HCT116 (cell line): ENCODE results near the gene PCLO. TPM values are rescaled to one million over a fixed set of nuclear protein-coding genes. Genes with fewer than 3 reads are reported as not detected.

Experiments used
- ATAC-seq: fragments of 200-7000 bp; cut with Tn5 transposase; 2 replicates; pipeline ENCODE4 v1.9.1; 2020; ENCODE audit warnings: mild to moderate bottlenecking, moderate library complexity
- BruUV-seq: library from RNA; stranded (reverse); fragments of 400-500 nt; replicated peaks from 2 replicates; lab custom pipeline; 2021; lab: Mats Ljungman, UMichigan
- CTCF ChIA-PET: fragments of 300-600 bp; sonication (Branson Sonifier 250); formaldehyde crosslinking; loops from one replicate; lab custom pipeline; 2021; ENCODE audit warnings: antibody characterized with exemption; lab: Charles Lee
- POLR2A ChIA-PET: fragments of 300-600, 350-600 bp; sonication (Branson Sonifier 250); formaldehyde crosslinking; loops from one replicate; lab custom pipeline; 2021; ENCODE audit warnings: antibody characterized with exemption; lab: Charles Lee
- RAD21 ChIA-PET, 2 experiments: fragments of 300-600 bp; sonication (Branson Sonifier 250); formaldehyde crosslinking; loops; one replicate each; lab custom pipeline; 2023; ENCODE audit warnings: low total read pairs in 2 of 2; ENCODE audit not compliant: uncharacterized antibody in 2 of 2, unreplicated experiment in 2 of 2, low non-redundant PET in 1 of 2; lab: Charles Lee
- DNase-seq: peaks from one replicate; pipeline ENCODE4 v3.0.0-alpha.2; 2010; ENCODE audit warnings: low read depth, low spot score
- H2AFZ ChIP-seq: fragments of 200-600 bp; shearing (Covaris generic), sonication (generic); 2 replicates; pipeline ENCODE4 v1.6.1; 2017; ENCODE audit warnings: low read depth, mixed run types, mixed read lengths, antibody characterized with exemption, low read length; ENCODE audit not compliant: poor library complexity, severe bottlenecking
- H3K27ac ChIP-seq: 2 replicates; pipeline ENCODE4 v1.5.1; 2012; ENCODE audit warnings: low read depth, low read length
- H3K27me3 ChIP-seq: fragments of 200-600 bp; sonication (generic); 2 replicates; pipeline ENCODE4 v1.6.1; 2016; ENCODE audit warnings: mixed run types, low read length, mixed read lengths; ENCODE audit not compliant: insufficient read depth
- H3K36me3 ChIP-seq, 2 experiments: fragments of 200-500 bp in 1 of 2; fragments of 200-600 bp in 1 of 2; sonication (Bioruptor generic) in 1 of 2; sonication (generic) in 1 of 2; 2 replicates each; pipeline versions ENCODE4 v1.5.1 to v1.6.1; 2014 to 2016; ENCODE audit warnings: low read length in 2 of 2, inconsistent platforms in 1 of 2, mixed read lengths in 1 of 2, mixed run types in 1 of 2; ENCODE audit not compliant: insufficient read depth in 2 of 2, control insufficient read depth in 1 of 2
- H3K4me1 ChIP-seq, 2 experiments: fragments of 200-600 bp in 1 of 2; sonication (generic) in 1 of 2; 2 replicates each; pipeline versions ENCODE4 v1.5.1 to v1.6.1; 2012 to 2017; ENCODE audit warnings: low read length in 2 of 2, inconsistent platforms in 1 of 2, mild to moderate bottlenecking in 1 of 2, mixed read lengths in 1 of 2, mixed run types in 1 of 2, moderate library complexity in 1 of 2; ENCODE audit not compliant: insufficient read depth in 2 of 2, control insufficient read depth in 1 of 2
- H3K4me2 ChIP-seq: fragments of 200-600 bp; sonication (generic); 2 replicates; pipeline ENCODE4 v1.6.1; 2017; ENCODE audit warnings: mixed run types, low read length, mixed read lengths
- H3K4me3 ChIP-seq, 2 experiments: fragments of 200-600 bp in 1 of 2; sonication (generic) in 1 of 2; replicated peaks in 1 of 2; 2 replicates each; pipeline ENCODE4 v1.5.1; 2011 to 2016; ENCODE audit warnings: low read length in 2 of 2, control low read depth in 1 of 2, low read depth in 1 of 2, mild to moderate bottlenecking in 1 of 2, mixed read lengths in 1 of 2, mixed run types in 1 of 2
- H3K79me2 ChIP-seq: fragments of 200-600 bp; sonication (generic); 2 replicates; pipeline ENCODE4 v1.6.1; 2017; ENCODE audit warnings: mild to moderate bottlenecking, mixed run types, low read length, moderate library complexity, mixed read lengths; ENCODE audit not compliant: insufficient read depth
- H3K9ac ChIP-seq: fragments of 200-600 bp; sonication (generic); 2 replicates; pipeline ENCODE4 v1.6.1; 2016; ENCODE audit warnings: low read length, mixed read lengths
- H3K9me2 ChIP-seq: fragments of 200-600 bp; sonication (generic), shearing (Covaris generic); 2 replicates; pipeline ENCODE4 v1.6.1; 2017; ENCODE audit warnings: mixed run types, mild to moderate bottlenecking, moderate library complexity; ENCODE audit not compliant: insufficient read depth
- H3K9me3 ChIP-seq, 2 experiments: fragments of 200-500 bp in 1 of 2; fragments of 200-600 bp in 1 of 2; sonication (Bioruptor generic) in 1 of 2; sonication (generic) in 1 of 2; 2 replicates each; pipeline ENCODE4 v1.6.1; 2014 to 2017; ENCODE audit warnings: low read length in 2 of 2, mixed read lengths in 2 of 2, inconsistent platforms in 1 of 2, low read depth in 1 of 2, mild to moderate bottlenecking in 1 of 2, mixed run types in 1 of 2, moderate library complexity in 1 of 2; ENCODE audit not compliant: control insufficient read depth in 1 of 2, insufficient read depth in 1 of 2
- H4K20me1 ChIP-seq: fragments of 200-600 bp; sonication (generic), shearing (Covaris generic); 2 replicates; pipeline ENCODE4 v1.6.1; 2017; ENCODE audit warnings: mixed run types, mild to moderate bottlenecking, moderate library complexity; ENCODE audit not compliant: insufficient read depth
- CBX3 ChIP-seq: IDR thresholded peaks from 2 replicates; pipeline ENCODE4 v1.6.1; 2012; ENCODE audit warnings: low read depth
- CEBPB ChIP-seq: IDR thresholded peaks from 2 replicates; pipeline ENCODE4 v1.6.1; 2012; ENCODE audit warnings: low read depth
- EGR1 ChIP-seq: IDR thresholded peaks from 2 replicates; pipeline ENCODE4 v1.6.1; 2012; ENCODE audit warnings: low read depth
- ELF1 ChIP-seq: IDR thresholded peaks from 2 replicates; pipeline ENCODE4 v1.6.1; 2012; ENCODE audit warnings: low read depth, borderline replicate concordance
- FOSL1 ChIP-seq: IDR thresholded peaks from 2 replicates; pipeline ENCODE4 v1.6.1; 2012; ENCODE audit warnings: low read depth
- POLR2A ChIP-seq: IDR thresholded peaks from 2 replicates; pipeline ENCODE4 v1.7.0; 2011; ENCODE audit warnings: borderline replicate concordance; ENCODE audit not compliant: insufficient read depth, insufficient read length; ENCODE audit errors: extremely low read depth
- POLR2AphosphoS5 ChIP-seq: IDR thresholded peaks from 2 replicates; pipeline ENCODE4 v1.6.1; 2011; ENCODE audit warnings: mild to moderate bottlenecking, low read depth, low read length, moderate library complexity
- RAD21 ChIP-seq: IDR thresholded peaks from 2 replicates; pipeline ENCODE4 v1.6.1; 2012; ENCODE audit warnings: low read depth, mild to moderate bottlenecking
- SIN3A ChIP-seq: IDR thresholded peaks from 2 replicates; pipeline ENCODE4 v1.6.1; 2012; ENCODE audit warnings: low read depth
- SP1 ChIP-seq: IDR thresholded peaks from 2 replicates; pipeline ENCODE4 v1.6.1; 2012; ENCODE audit warnings: low read depth
- SRF ChIP-seq: IDR thresholded peaks from 2 replicates; pipeline ENCODE4 v1.6.1; 2012; ENCODE audit warnings: low read depth
- TCF7L2 ChIP-seq: IDR thresholded peaks from 2 replicates; pipeline ENCODE4 v1.7.0; 2011; ENCODE audit warnings: borderline replicate concordance, inconsistent platforms; ENCODE audit not compliant: insufficient read depth, insufficient read length; ENCODE audit errors: extremely low read depth
- YY1 ChIP-seq: IDR thresholded peaks from 2 replicates; pipeline ENCODE4 v1.6.1; 2011; ENCODE audit warnings: low read length, low read depth, moderate library complexity, mild to moderate bottlenecking; ENCODE audit not compliant: insufficient replicate concordance; ENCODE audit errors: extremely low read depth
- intact Hi-C: fragments of 100-400 bp; cut with micrococcal nuclease; formaldehyde crosslinking; loops from 2 replicates; pipeline ENCODE4 v1.10.0; 2022
- total RNA-seq: library from RNA; stranded (reverse); gene quantifications from one replicate; pipeline ENCODE4 v1.2.1, GENCODE V29; 2021; ENCODE audit not compliant: unreplicated experiment
- TF ChIP-seq, protein P1 (sequence below), 3 experiments: fragments of 200-600 bp in 1 of 3; sonication (generic) in 1 of 3; IDR thresholded peaks in 2 of 3; conservative IDR thresholded peaks in 1 of 3; 2 replicates each; pipeline ENCODE4 v1.5.1; 2012 to 2017; ENCODE audit warnings: low read depth in 2 of 3, low read length in 2 of 3, antibody characterized with exemption in 1 of 3, borderline replicate concordance in 1 of 3, control low read depth in 1 of 3, mild to moderate bottlenecking in 1 of 3, mixed read lengths in 1 of 3, mixed run types in 1 of 3, moderate library complexity in 1 of 3; ENCODE audit not compliant: insufficient read depth in 1 of 3
- TF ChIP-seq, protein P2 (sequence below): IDR thresholded peaks from 2 replicates; pipeline ENCODE4 v1.6.1; 2012; ENCODE audit warnings: low read depth
- TF ChIP-seq, protein P3 (sequence below): IDR thresholded peaks from 2 replicates; pipeline ENCODE4 v1.6.1; 2012

Gene PCLO
- total RNA-seq, 1 experiment from 2014 or later = 2.4 TPM

DNA sequence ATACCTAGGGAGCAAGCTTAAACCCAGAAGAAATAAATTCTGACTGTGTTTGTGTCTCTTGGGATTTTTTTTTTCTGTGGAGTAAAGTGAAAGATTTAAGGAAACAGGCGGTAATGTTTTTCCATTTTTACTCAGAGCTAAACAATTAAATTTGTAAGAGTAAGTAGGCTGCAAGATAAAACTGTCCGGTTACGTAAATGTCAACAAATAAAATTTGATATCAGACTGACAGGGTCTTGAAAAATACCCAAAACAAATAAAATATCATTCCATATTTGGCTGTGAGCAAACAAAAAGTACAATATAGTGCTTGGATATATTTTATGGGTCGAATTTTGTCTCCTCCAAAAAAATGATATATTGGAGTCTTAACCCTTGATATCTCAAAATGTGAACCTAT lies 217.6 kb downstream of the PCLO start:
- ChIA-PET RAD21 (no interaction called here), POLR2A (no interaction called here)
- no peaks in the 10 kb centered on the region for H3K9me3 ChIP-seq
- H3K4me2 ChIP-seq = no peak overlapping the region
- H3K4me1 ChIP-seq = no peaks in the 10 kb centered on the region
- no peaks in the 10 kb centered on the region for H3K9me2 ChIP-seq
- no peak overlapping the region for H3K27ac ChIP-seq
- no peaks in the 10 kb centered on the region for H3K27me3 ChIP-seq
- no peaks in the 10 kb centered on the region for H4K20me1 ChIP-seq
- H3K4me3 ChIP-seq = no peak overlapping the region
- BruUV-seq = no TSS peak
- DNase-seq = no peak
- no peak overlapping the region for H3K9ac ChIP-seq
- H2AFZ ChIP-seq = no peak overlapping the region
- no peaks in the 10 kb centered on the region for H3K79me2 ChIP-seq
- TF ChIP-seq POLR2A (no peak), SIN3A (no peak), EGR1 (no peak)
- TF ChIP-seq, protein P1, sequence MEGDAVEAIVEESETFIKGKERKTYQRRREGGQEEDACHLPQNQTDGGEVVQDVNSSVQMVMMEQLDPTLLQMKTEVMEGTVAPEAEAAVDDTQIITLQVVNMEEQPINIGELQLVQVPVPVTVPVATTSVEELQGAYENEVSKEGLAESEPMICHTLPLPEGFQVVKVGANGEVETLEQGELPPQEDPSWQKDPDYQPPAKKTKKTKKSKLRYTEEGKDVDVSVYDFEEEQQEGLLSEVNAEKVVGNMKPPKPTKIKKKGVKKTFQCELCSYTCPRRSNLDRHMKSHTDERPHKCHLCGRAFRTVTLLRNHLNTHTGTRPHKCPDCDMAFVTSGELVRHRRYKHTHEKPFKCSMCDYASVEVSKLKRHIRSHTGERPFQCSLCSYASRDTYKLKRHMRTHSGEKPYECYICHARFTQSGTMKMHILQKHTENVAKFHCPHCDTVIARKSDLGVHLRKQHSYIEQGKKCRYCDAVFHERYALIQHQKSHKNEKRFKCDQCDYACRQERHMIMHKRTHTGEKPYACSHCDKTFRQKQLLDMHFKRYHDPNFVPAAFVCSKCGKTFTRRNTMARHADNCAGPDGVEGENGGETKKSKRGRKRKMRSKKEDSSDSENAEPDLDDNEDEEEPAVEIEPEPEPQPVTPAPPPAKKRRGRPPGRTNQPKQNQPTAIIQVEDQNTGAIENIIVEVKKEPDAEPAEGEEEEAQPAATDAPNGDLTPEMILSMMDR (IDR thresholded peaks at IDR 0.05 in 2 of 3, conservative IDR thresholded peaks at IDR 0.05 in 1 of 3; ENCODE audit: borderline replicate concordance in 1 of 3, insufficient read depth in 1 of 3, low read depth in 2 of 3, low read length in 2 of 3) = no peak
- TF ChIP-seq, all 23 proteins: peak for 0
- H3K36me3 ChIP-seq = no peaks in the 10 kb centered on the region
- CTCF ChIA-PET = no interaction called here
- intact Hi-C loops = no loop called here
- no peak for ATAC-seq

DNA sequence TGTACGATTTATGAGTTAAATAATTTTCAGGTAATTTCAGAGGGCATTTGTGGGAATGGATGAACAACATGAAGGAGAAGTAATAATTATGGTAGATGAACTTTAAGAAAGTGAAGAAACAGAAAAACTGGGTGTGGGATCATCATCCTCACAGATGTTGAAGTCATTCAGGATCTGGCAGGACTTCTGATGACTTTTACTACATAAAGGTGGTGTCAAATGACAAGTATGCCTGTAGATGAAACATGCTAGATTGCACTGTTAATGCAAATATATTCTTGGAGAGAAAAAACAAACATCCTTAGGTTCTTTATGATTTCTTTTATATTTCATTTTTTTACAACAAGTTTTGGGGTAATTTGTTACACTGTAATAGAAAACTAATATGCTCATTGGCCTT lies 230.2 kb downstream of the PCLO start:
- RAD21 ChIA-PET = no interaction called here
- Histone ChIP-seq H4K20me1 (no peaks in the 10 kb centered on the region), H3K9ac (no peak overlapping the region), H3K4me3 (no peak overlapping the region), H2AFZ (no peak overlapping the region), H3K9me2 (no peaks in the 10 kb centered on the region), H3K27me3 (no peaks in the 10 kb centered on the region), H3K27ac (no peak overlapping the region), H3K4me2 (no peak overlapping the region), H3K4me1 (no peaks in the 10 kb centered on the region), H3K9me3 (no peaks in the 10 kb centered on the region), H3K36me3 (no peaks in the 10 kb centered on the region), H3K79me2 (no peaks in the 10 kb centered on the region)
- POLR2A ChIA-PET = no interaction called here
- no peak for ATAC-seq
- DNase-seq = no peak
- intact Hi-C loops = no loop called here
- BruUV-seq = no TSS peak
- CTCF ChIA-PET = no interaction called here
- TF ChIP-seq EGR1 (no peak), SP1 (no peak), CEBPB (no peak), FOSL1 (no peak), YY1 (no peak), RAD21 (no peak), POLR2AphosphoS5 (no peak), TCF7L2 (no peak), ELF1 (no peak), SRF (no peak), CBX3 (no peak)
- TF ChIP-seq, protein P2, sequence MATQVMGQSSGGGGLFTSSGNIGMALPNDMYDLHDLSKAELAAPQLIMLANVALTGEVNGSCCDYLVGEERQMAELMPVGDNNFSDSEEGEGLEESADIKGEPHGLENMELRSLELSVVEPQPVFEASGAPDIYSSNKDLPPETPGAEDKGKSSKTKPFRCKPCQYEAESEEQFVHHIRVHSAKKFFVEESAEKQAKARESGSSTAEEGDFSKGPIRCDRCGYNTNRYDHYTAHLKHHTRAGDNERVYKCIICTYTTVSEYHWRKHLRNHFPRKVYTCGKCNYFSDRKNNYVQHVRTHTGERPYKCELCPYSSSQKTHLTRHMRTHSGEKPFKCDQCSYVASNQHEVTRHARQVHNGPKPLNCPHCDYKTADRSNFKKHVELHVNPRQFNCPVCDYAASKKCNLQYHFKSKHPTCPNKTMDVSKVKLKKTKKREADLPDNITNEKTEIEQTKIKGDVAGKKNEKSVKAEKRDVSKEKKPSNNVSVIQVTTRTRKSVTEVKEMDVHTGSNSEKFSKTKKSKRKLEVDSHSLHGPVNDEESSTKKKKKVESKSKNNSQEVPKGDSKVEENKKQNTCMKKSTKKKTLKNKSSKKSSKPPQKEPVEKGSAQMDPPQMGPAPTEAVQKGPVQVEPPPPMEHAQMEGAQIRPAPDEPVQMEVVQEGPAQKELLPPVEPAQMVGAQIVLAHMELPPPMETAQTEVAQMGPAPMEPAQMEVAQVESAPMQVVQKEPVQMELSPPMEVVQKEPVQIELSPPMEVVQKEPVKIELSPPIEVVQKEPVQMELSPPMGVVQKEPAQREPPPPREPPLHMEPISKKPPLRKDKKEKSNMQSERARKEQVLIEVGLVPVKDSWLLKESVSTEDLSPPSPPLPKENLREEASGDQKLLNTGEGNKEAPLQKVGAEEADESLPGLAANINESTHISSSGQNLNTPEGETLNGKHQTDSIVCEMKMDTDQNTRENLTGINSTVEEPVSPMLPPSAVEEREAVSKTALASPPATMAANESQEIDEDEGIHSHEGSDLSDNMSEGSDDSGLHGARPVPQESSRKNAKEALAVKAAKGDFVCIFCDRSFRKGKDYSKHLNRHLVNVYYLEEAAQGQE = no peak
- TF ChIP-seq, protein P3, sequence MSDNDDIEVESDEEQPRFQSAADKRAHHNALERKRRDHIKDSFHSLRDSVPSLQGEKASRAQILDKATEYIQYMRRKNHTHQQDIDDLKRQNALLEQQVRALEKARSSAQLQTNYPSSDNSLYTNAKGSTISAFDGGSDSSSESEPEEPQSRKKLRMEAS = no peak
